HepG2 (cell line): ENCODE data around the gene SCFD2. TPM values are rescaled to one million over a fixed set of nuclear protein-coding genes. Genes with fewer than 3 reads are reported as not detected.

ENCODE experiments used
- ATAC-seq: fragments of 200-7000 bp; cut with Tn5 transposase; 3 replicates; pipeline ENCODE4 v1.9.1; 2020; ENCODE audit warnings: mild to moderate bottlenecking, moderate library complexity
- BruUV-seq: library from RNA; stranded (reverse); fragments of 400-500 nt; replicated peaks from 2 replicates; lab custom pipeline; 2021; lab: Mats Ljungman, UMichigan
- CTCF ChIA-PET: fragments of 300-600 bp; formaldehyde crosslinking; extraction: SDS; loops from one replicate; lab custom pipeline; 2021; ENCODE audit warnings: low total read pairs, inconsistent platforms, low intra/inter-chr PET ratio; lab: Yijun Ruan, JAX
- POLR2A ChIA-PET: fragments of 350-600 bp; sonication (Branson Sonifier 250); formaldehyde crosslinking; loops from one replicate; lab custom pipeline; 2020; ENCODE audit warnings: antibody characterized with exemption, inconsistent platforms; lab: Yijun Ruan, JAX
- DNase-seq: peaks from one replicate; pipeline ENCODE4 v3.0.0-alpha.2; 2015; ENCODE audit warnings: low spot score
- FAIRE-seq: peaks from 3 replicates; lab custom pipeline; 2011; peaks lifted over from hg19 to GRCh38; lab: Jason Lieb, UNC
- H2AFZ ChIP-seq: one replicate; pipeline ENCODE4 v1.6.1; 2011; ENCODE audit warnings: low read length, inconsistent platforms
- H3K27ac ChIP-seq: fragments of 300-600 bp; 3 replicates; pipeline ENCODE4 v1.8.0; 2011; ENCODE audit warnings: mixed run types, mild to moderate bottlenecking, mixed read lengths, low read length, inconsistent platforms; ENCODE audit not compliant: insufficient read depth; ENCODE audit errors: extremely low read length
- H3K27me3 ChIP-seq, 2 experiments: fragments of 200-600 bp in 1 of 2; 2 replicates in 1 of 2; 3 replicates in 1 of 2; pipeline versions ENCODE4 v1.6.0 to v1.8.0; 2011; ENCODE audit warnings: low read length in 2 of 2, mild to moderate bottlenecking in 2 of 2, moderate library complexity in 2 of 2, inconsistent platforms in 1 of 2; ENCODE audit not compliant: insufficient read depth in 2 of 2, control insufficient read depth in 1 of 2
- H3K36me3 ChIP-seq, 2 experiments: fragments of 200-600 bp in 1 of 2; replicated peaks in 1 of 2; 2 replicates in 1 of 2; 3 replicates in 1 of 2; pipeline versions ENCODE4 v1.5.1 to v1.8.0; 2011; ENCODE audit warnings: low read length in 2 of 2, inconsistent platforms in 1 of 2; ENCODE audit not compliant: insufficient read depth in 2 of 2, control insufficient read depth in 1 of 2
- H3K4me1 ChIP-seq: 2 replicates; pipeline ENCODE4 v1.5.1; 2012; ENCODE audit warnings: low read length, inconsistent platforms; ENCODE audit not compliant: insufficient read depth
- H3K4me2 ChIP-seq: 2 replicates; pipeline ENCODE4 v1.6.0; 2011; ENCODE audit warnings: low read depth, low read length, inconsistent platforms
- H3K4me3 ChIP-seq, 3 experiments: fragments of 200-600 bp in 1 of 3; sonication (generic), shearing (Covaris generic) in 1 of 3; replicated peaks in 1 of 3; 2 replicates each; pipeline ENCODE4 v1.5.1; 2011 to 2016; ENCODE audit warnings: low read length in 3 of 3, inconsistent platforms in 2 of 3, low read depth in 2 of 3, mild to moderate bottlenecking in 2 of 3, control low read depth in 1 of 3, mixed read lengths in 1 of 3; ENCODE audit not compliant: insufficient read depth in 1 of 3
- H3K79me2 ChIP-seq: one replicate; pipeline ENCODE4 v1.6.1; 2011; ENCODE audit warnings: low read length, inconsistent platforms; ENCODE audit not compliant: insufficient read depth
- H3K9ac ChIP-seq: 2 replicates; pipeline ENCODE4 v1.6.0; 2011; ENCODE audit warnings: mild to moderate bottlenecking, low read depth, low read length, inconsistent platforms; ENCODE audit not compliant: insufficient read depth
- H3K9me3 ChIP-seq: 2 replicates; pipeline ENCODE4 v1.5.1; 2012; ENCODE audit warnings: mild to moderate bottlenecking, low read length
- H4K20me1 ChIP-seq: 2 replicates; pipeline ENCODE4 v1.6.0; 2011; ENCODE audit warnings: inconsistent platforms, mild to moderate bottlenecking, low read length, moderate library complexity; ENCODE audit not compliant: insufficient read depth
- CAMTA2 ChIP-seq: sonication (generic); formaldehyde crosslinking; IDR thresholded peaks from 2 replicates; pipeline ENCODE4 v1.4.0; 2020; ENCODE audit warnings: mild to moderate bottlenecking, missing genetic modification reagents, borderline replicate concordance
- EHMT2 ChIP-seq: fragments of 200-600 bp; sonication (generic); IDR thresholded peaks from 2 replicates; pipeline ENCODE4 v1.7.0; 2017; ENCODE audit warnings: antibody characterized with exemption, low read depth, low read length, borderline replicate concordance
- GATAD2A ChIP-seq: IDR thresholded peaks from 2 replicates; pipeline ENCODE4 v1.6.1; 2016
- GZF1 ChIP-seq: sonication (generic); formaldehyde crosslinking; IDR thresholded peaks from 2 replicates; pipeline ENCODE4 v1.5.1; 2020; ENCODE audit warnings: mild to moderate bottlenecking, missing genetic modification reagents
- HOXA5 ChIP-seq: sonication (generic); formaldehyde crosslinking; IDR thresholded peaks from 2 replicates; pipeline ENCODE4 v1.4.0; 2020; ENCODE audit warnings: missing genetic modification reagents
- IRF2 ChIP-seq: IDR thresholded peaks from 2 replicates; pipeline ENCODE4 v1.6.1; 2018; ENCODE audit warnings: missing genetic modification reagents, missing compliant biosample characterization
- NFIB ChIP-seq: sonication (generic); formaldehyde crosslinking; IDR thresholded peaks from 2 replicates; pipeline ENCODE4 v1.9.0; 2021; ENCODE audit warnings: missing genetic modification reagents, mild to moderate bottlenecking, borderline replicate concordance
- SIN3B ChIP-seq: fragments of 150-350 bp; IDR thresholded peaks from 2 replicates; pipeline ENCODE4 v1.6.1; 2014; ENCODE audit warnings: low read length
- SRY ChIP-seq: sonication (generic); formaldehyde crosslinking; IDR thresholded peaks from 2 replicates; pipeline ENCODE4 v1.8.0; 2022; ENCODE audit warnings: mild to moderate bottlenecking, missing genetic modification reagents
- THAP9 ChIP-seq: sonication (generic); formaldehyde crosslinking; IDR thresholded peaks from 2 replicates; pipeline ENCODE4; 2020; ENCODE audit warnings: missing genetic modification reagents, mild to moderate bottlenecking, borderline replicate concordance
- ZBTB7B ChIP-seq: sonication (generic); formaldehyde crosslinking; IDR thresholded peaks from 2 replicates; pipeline ENCODE4 v1.4.0; 2020; ENCODE audit warnings: missing genetic modification reagents
- ZNF12 ChIP-seq: sonication (generic); formaldehyde crosslinking; IDR thresholded peaks from 2 replicates; pipeline ENCODE4 v1.5.0; 2020; ENCODE audit warnings: missing genetic modification reagents
- ZNF318 ChIP-seq: sonication (generic); formaldehyde crosslinking; IDR thresholded peaks from 2 replicates; pipeline ENCODE4 v1.4.0; 2020; ENCODE audit warnings: mild to moderate bottlenecking, missing genetic modification reagents
- ZNF329 ChIP-seq: sonication (generic); formaldehyde crosslinking; IDR thresholded peaks from 2 replicates; pipeline ENCODE4 v1.9.0; 2021; ENCODE audit warnings: low read depth, mild to moderate bottlenecking, missing genetic modification reagents
- ZNF335 ChIP-seq: sonication (generic); formaldehyde crosslinking; IDR thresholded peaks from 2 replicates; pipeline ENCODE4 v1.4.0; 2020; ENCODE audit warnings: missing genetic modification reagents
- ZNF44 ChIP-seq: sonication (generic); formaldehyde crosslinking; IDR thresholded peaks from 2 replicates; pipeline ENCODE4 v1.5.1; 2020; ENCODE audit warnings: mild to moderate bottlenecking, missing genetic modification reagents
- WGBS: methylation state at CpG from one replicate; pipeline ENCODE4 v1.1.6; 2017; ENCODE audit warnings: low lambda C conversion rate; 5-methylcytosine and 5-hydroxymethylcytosine counted together
- in situ Hi-C: cut with HindIII; loops from 2 replicates; pipeline ENCODE4 v1.10.0; 2017; ENCODE audit warnings: low pct_unique_long_range_greater_than_20kb; ENCODE audit not compliant: extremely low pct_ligation_motif_present
- intact Hi-C: fragments of 100-400 bp; cut with micrococcal nuclease; formaldehyde crosslinking; loops from one replicate; pipeline ENCODE4 v1.10.0; 2022; ENCODE audit not compliant: unreplicated experiment
- polyA plus RNA-seq, 8 experiments: library from polyadenylated mRNA; depleted of rRNA in 3 of 8; stranded (reverse) in 7 of 8; unstranded in 1 of 8; fragments of >200 nt; fragmentation: Illumina TruSeq in 4 of 8; extraction: Trizol in 4 of 8; gene quantifications; 2 replicates each; pipeline versions ENCODE4 v1.2.1 to v1.2.3, GENCODE V29; 2011 to 2016; ENCODE audit warnings: low read depth in 4 of 8, missing spikeins in 1 of 8, mixed read lengths in 1 of 8; ENCODE audit not compliant: insufficient read depth in 1 of 8
- total RNA-seq, 5 experiments: library from RNA; depleted of rRNA; stranded (reverse); fragments of >200 nt; fragmentation: Illumina TruSeq; extraction: Trizol; gene quantifications; 2 replicates each; pipeline ENCODE4 v1.2.3, GENCODE V29; 2016; ENCODE audit warnings: low read depth in 1 of 5

SCFD2 gene
- total and polyA plus RNA-seq, 2 of the 13 experiments (the other 11 are each of a cell fraction or from before 2014, with no cell fraction given), result 4.6 to 15.6 TPM

GRCh38 chr4:53189011-53189410, 176.8 kb downstream of the SCFD2 start:
- Histone ChIP-seq H3K4me1 (peaks cover 46% of the 10 kb centered on the region), H3K4me3 (no peak overlapping the region), H3K36me3 (no peaks in the 10 kb centered on the region), H3K27me3 (no peaks in the 10 kb centered on the region), H3K9me3 (no peaks in the 10 kb centered on the region), H3K4me2 (no peak overlapping the region), H3K79me2 (no peaks in the 10 kb centered on the region), H4K20me1 (no peaks in the 10 kb centered on the region), H3K27ac (peak overlapping the region; percentile 80), H3K9ac (no peak overlapping the region), H2AFZ (no peak overlapping the region)
- 77% methylated on average over 1 of the region's 1 CpG for WGBS
- ATAC-seq (no peak), FAIRE-seq (no peak), DNase-seq (no peak)
- BruUV-seq, result no TSS peak
- CTCF ChIA-PET, result no interaction called here
- in situ Hi-C loops, result loop anchor here (25.0 kb wide), 2 partner anchors 423 to 1048 kb away; partner anchors contain the start of gene PDGFRA
- POLR2A ChIA-PET, result no interaction called here
- intact Hi-C loops, result loop anchor here (2.0 to 5.0 kb wide), 3 partner anchors 122 to 178 kb away; partner anchors contain the start of gene SCFD2
- no peak for TF ChIP-seq SIN3B
- TF ChIP-seq GZF1 (CRISPR knock-in tag), result no peak
- no peak for TF ChIP-seq NFIB (CRISPR knock-in tag)
- TF ChIP-seq EHMT2, result no peak
- no peak for TF ChIP-seq IRF2 (CRISPR knock-in tag)
- no peak for TF ChIP-seq ZNF12
- no peak for TF ChIP-seq ZNF329 (CRISPR knock-in tag)
- TF ChIP-seq HOXA5 (CRISPR knock-in tag), result no peak
- TF ChIP-seq CAMTA2 (CRISPR knock-in tag), result no peak
- no peak for TF ChIP-seq ZNF44 (CRISPR knock-in tag)
- TF ChIP-seq GATAD2A (CRISPR knock-in tag), result no peak
- TF ChIP-seq SRY (CRISPR knock-in tag), result no peak
- TF ChIP-seq ZBTB7B (CRISPR knock-in tag), result no peak
- no peak for TF ChIP-seq ZNF335
- TF ChIP-seq ZNF318 (CRISPR knock-in tag), result no peak
- no peak for TF ChIP-seq THAP9 (CRISPR knock-in tag)
